HG02970 (cell line): ENCODE results near the gene DAPK2.

ENCODE experiments used
- ATAC-seq: cut with Tn5 transposase; IDR thresholded peaks from one replicate; pipeline ENCODE4 v1.9.1; 2021; ENCODE audit warnings: mild to moderate bottlenecking, moderate library complexity, moderate number of reproducible peaks; ENCODE audit not compliant: unreplicated experiment, low FRiP score

The DAPK2 gene

GRCh38 chr15:63946524-63947065, 99.7 kb downstream of the DAPK2 start:
- ATAC-seq = no peak

- ATAC-seq = no peak
Observed at GRCh38 chr15:63945838-63946298, 100.4 kb downstream of the DAPK2 start.

- no peak for ATAC-seq
Observed at GRCh38 chr15:63945007-63945788, 101.1 kb downstream of the DAPK2 start.

GRCh38 chr15:63944681-63944955, 101.7 kb downstream of the DAPK2 start:
- no peak for ATAC-seq

- ATAC-seq = no peak
Observed at GRCh38 chr15:63943829-63944680, 102.2 kb downstream of the DAPK2 start.

GRCh38 chr15:63942486-63943365, 103.6 kb downstream of the DAPK2 start:
- no peak for ATAC-seq

- ATAC-seq = no peak
Observed at GRCh38 chr15:63941698-63942465, 104.4 kb downstream of the DAPK2 start.

- no peak for ATAC-seq
Observed at GRCh38 chr15:63940966-63941620, 105.2 kb downstream of the DAPK2 start.

GRCh38 chr15:63939531-63940130, 106.7 kb downstream of the DAPK2 start:
- no peak for ATAC-seq

GRCh38 chr15:63938486-63939061, 107.7 kb downstream of the DAPK2 start:
- ATAC-seq = no peak

GRCh38 chr15:63933522-63933921, 112.8 kb downstream of the DAPK2 start:
- no peak for ATAC-seq

GRCh38 chr15:63931556-63931955, 114.7 kb downstream of the DAPK2 start:
- no peak for ATAC-seq

GRCh38 chr15:63930034-63930433, 116.3 kb downstream of the DAPK2 start:
- ATAC-seq = no peak

- no peak for ATAC-seq
Observed at GRCh38 chr15:63928185-63928842, 118.0 kb downstream of the DAPK2 start.

GRCh38 chr15:63923993-63924950, 122.0 kb downstream of the DAPK2 start:
- no peak for ATAC-seq

- ATAC-seq = no peak
Observed at GRCh38 chr15:63922916-63923315, 123.4 kb downstream of the DAPK2 start.
